GM19455 (cell line): Measurements from ENCODE around the gene FZD7.

Source experiments
- ATAC-seq: cut with Tn5 transposase; IDR thresholded peaks from one replicate; pipeline ENCODE4 v1.9.1; 2021; ENCODE audit not compliant: unreplicated experiment

FZD7 gene

GRCh38 chr2:202009581-202009980 lies 24.1 kb upstream of the FZD7 start:
- no peak for ATAC-seq

GRCh38 chr2:202014318-202014717 lies 19.3 kb upstream of the FZD7 start:
- ATAC-seq, result no peak

DNA sequence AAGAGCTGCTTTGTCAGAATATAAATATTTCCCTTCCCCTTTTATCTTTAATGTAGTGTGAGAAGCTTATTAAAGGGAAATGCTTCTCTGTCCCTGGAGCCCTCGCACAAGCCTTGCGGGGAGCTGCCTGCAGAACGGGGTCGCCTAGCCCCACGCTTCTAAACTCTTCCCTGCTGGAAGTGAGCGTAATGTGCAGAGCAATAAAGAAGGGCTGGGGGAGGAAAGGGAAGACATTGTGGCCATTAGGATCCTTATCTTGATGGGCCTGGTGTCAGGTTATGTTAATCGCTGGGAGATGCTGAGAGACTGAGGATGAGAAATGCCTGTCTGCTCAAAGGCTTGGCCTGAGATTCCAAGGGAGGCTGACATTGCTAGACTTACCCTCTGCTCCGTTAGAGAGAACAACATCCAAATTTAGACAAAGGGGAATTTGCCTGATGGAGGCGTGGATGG lies 18.9 kb upstream of the FZD7 start:
- ATAC-seq, result no peak

DNA sequence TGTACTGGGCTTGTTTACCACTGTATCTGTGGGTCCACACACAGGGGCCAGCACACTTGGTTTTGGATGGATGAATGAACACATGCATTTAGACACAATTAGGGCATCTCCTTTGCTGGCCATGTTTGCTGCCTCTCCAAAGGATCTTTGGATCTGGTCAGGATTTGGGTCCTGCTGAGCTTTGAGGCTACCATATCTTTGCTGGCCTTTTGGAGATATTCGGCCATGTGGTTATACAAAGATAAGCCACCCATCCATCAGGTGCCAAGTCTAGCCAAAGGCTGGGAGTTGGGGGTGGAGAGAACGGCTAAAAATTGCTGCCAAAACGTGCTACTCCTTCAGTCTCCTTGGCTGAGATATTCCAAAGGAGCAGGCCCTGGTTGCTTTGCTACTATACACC lies 18.2 kb upstream of the FZD7 start:
- ATAC-seq, result no peak

GRCh38 chr2:202016579-202017227 lies 17.0 kb upstream of the FZD7 start:
- ATAC-seq, result no peak

- ATAC-seq, result no peak
These were observed 15.7 kb upstream of the FZD7 start for GRCh38 chr2:202017940-202018339.

DNA sequence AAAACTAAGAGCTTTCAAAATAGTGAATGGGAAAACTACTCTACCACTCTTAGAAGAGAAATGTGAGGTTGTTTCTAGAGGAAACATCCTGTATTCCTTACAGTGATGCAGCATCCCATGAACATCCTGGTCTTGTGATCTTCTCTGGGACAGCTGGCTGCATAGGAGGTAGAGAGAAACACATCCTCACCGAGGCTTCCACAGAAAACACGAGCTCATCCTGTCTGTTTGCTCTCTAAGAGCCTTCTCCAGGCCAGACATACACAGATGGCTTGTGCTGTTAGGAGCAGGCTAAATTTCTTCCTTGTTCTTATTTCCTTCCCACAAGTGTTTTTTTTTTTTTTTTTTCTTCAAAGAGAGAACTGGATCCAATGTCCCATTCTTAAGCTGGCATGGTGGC lies 14.7 kb upstream of the FZD7 start:
- no peak for ATAC-seq

GRCh38 chr2:202019689-202020450 lies 13.8 kb upstream of the FZD7 start:
- ATAC-seq, result no peak

GRCh38 chr2:202022755-202023154 lies 10.9 kb upstream of the FZD7 start:
- ATAC-seq, result no peak

DNA sequence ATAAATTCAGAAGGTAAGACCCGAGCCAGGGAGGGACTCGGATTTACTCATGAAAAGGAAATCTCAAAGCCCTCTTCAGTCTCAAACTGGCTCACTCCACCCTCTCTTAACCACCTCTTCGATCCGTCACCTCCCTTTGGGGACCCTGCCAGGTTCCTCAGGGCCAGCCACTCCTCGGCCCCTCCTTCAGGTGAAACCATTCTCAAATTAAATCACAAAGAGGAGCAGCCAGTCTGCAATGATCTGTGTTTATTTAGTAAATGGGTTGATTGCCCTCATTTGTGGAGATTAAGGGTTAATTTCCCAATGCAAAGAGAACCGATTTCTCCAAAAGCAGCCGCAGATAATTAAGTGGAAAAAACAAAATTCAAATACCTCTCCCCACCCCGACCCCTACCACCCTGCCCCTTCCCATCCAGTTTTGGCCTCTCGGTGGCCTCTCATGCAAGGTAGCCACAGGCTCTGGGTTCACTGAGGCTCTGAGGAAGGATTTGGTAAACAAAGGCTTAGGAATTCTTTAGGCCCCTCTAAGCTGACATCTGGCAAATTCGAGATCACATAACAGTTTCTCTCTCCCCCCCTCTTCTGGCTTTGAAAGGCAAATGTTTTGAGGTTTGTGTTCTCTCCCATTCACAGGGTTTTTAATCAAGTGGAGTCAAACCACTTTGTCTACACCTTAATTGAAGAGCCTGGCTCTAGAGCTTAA lies 10.3 kb upstream of the FZD7 start:
- ATAC-seq, result no peak

- ATAC-seq, result no peak
These were observed 9.8 kb upstream of the FZD7 start for GRCh38 chr2:202023904-202024266.

DNA sequence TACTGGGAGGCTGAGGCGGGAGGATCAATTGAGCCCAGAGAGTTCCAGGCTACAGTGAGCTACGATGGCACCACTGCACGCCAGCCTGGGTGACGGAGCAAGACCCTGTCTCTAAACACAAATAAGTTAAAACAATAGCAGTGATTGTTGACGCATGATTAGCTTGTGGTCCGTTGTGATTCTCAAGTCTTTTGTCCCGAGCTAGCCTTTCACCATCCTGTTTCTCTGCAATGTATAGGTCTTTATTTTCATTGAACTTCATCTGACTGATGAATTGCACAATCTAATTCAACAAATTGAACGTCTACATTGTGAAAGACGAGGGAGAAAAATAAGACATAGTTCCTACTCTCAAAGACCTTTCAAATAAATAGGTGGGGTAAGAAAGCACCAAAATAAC lies 8.8 kb upstream of the FZD7 start:
- ATAC-seq, result no peak

- ATAC-seq, result no peak
These were observed 7.8 kb upstream of the FZD7 start for GRCh38 chr2:202025816-202026215.

- no peak for ATAC-seq
These were observed 7.1 kb upstream of the FZD7 start for GRCh38 chr2:202026507-202026906.

DNA sequence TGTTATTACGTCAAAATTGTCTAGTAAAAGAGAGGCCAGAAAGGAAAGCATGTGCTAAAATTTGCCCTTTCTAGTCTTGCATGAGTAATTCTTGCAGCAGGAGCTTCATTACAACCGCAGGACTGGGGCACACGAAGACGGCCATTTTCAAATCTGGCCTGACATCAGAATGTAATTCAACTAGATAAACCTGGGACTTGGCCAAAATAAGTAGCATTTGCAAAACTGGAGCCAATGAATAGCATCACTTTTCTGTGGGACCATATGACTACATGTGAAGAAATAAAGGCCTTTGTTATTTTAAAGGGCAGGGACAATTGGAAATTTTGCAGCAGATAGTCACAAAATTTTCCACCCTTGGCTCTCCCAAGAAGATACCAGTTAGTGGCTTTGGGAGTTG lies 3.0 kb upstream of the FZD7 start:
- ATAC-seq, result no peak

DNA sequence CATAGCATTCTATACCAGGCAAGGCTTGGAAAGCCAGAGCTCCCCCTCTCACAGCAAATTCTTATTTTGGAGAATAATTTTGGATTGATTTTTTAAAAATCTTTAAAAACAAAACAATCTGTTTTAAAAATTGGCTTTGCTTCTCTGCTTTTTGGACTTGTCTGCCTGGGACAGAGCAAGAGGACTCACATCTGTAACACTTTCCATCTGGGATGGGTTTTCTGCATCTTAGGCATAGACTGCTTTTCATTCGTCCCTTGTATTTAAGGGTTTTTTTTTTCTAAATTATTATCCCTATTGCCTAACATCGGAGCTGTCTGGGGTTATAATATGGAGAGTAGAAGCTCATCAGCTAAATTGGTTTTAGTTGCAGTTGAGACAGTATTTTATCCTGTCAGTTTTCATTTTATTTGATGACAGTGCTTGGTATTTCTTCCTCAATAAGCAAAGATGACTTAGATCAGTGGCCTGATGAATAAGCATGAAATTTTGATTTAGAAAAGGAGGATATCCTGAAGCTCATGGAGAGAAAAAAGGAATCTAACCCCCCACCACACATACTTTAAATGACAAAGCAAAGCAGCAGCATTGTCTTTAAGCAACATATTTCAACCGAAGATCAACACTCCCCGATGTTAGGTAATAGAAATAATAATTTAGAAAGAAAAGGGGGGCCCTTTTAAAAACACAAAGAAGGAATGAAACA lies 2.3 kb upstream of the FZD7 start:
- ATAC-seq, result no peak

DNA sequence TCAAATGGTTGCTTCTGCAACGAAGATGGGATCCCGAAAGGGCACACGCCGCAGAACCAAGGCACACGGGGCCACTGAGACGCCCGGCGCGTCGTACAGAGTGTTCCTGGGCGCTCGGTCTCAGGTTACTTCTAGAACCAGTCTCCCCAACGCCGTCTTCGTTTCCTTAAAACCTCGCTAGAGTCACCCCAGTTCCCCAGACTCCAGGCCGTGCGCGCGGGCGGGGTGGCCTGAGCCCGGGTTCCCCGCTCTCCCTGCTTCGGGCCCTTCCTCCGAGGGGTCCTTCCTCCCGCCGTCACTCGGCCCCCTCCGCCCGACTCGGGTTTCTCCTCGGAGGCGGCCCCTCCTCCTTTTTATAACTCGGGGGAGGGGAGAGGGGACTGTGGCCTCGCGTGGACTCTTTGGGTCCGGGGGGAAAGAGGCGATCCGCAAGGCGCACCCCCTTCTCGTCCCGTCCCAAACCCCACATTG lies 774 bp upstream of the FZD7 start:
- ATAC-seq, result peak; percentile 4

DNA sequence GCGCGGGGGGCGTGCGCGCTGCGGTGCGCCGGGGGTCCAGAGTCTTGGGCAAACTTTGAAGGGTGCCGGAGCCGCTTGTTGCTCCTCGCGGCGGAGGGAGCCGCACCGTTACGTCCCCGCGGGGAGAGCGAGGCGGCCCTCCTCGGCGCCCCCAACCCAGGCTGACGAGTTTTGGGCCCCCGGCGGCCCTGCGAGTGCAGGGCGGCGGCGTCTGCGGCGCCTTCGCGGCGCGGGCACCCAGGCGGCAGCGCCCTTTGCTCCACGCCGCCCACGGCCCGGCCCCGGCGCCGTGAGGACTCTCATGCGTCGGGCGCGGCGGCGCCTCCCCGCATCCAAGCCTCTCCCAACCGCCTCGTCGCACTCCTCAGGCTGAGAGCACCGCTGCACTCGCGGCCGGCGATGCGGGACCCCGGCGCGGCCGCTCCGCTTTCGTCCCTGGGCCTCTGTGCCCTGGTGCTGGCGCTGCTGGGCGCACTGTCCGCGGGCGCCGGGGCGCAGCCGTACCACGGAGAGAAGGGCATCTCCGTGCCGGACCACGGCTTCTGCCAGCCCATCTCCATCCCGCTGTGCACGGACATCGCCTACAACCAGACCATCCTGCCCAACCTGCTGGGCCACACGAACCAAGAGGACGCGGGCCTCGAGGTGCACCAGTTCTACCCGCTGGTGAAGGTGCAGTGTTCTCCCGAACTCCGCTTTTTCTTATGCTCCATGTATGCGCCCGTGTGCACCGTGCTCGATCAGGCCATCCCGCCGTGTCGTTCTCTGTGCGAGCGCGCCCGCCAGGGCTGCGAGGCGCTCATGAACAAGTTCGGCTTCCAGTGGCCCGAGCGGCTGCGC lies 814 bp downstream of the FZD7 start:
- peak; percentile 12 for ATAC-seq

- ATAC-seq, result no peak
These were observed 1.7 kb downstream of the FZD7 start for GRCh38 chr2:202035089-202035940.

GRCh38 chr2:202035941-202036372 lies 2.3 kb downstream of the FZD7 start:
- no peak for ATAC-seq
